Prostate gland (tissue), 2 donors: ENCODE data around the gene CYP27A1. TPM values are rescaled to one million over a fixed set of nuclear protein-coding genes. Genes with fewer than 3 reads are reported as not detected.

Experiments
- DNase-seq: peaks from one replicate; pipeline ENCODE4 v3.0.0-alpha.2; 2019; ENCODE audit warnings: low spot score
- H3K27ac ChIP-seq, 2 donors: fragments of 200-600 bp; sonication (generic); 2 replicates each; pipeline ENCODE4 v1.5.1; 2017 to 2019
- H3K27me3 ChIP-seq: fragments of 200-600 bp; sonication (generic); replicated peaks from 2 replicates; pipeline ENCODE4 v1.5.1; 2019; ENCODE audit not compliant: insufficient read depth
- H3K36me3 ChIP-seq, 2 donors: fragments of 200-600 bp; sonication (generic); 1 replicate in 1 of 2; 2 replicates in 1 of 2; pipeline versions ENCODE4 v1.5.1 to v1.8.1; 2017 to 2019
- H3K4me1 ChIP-seq: fragments of 200-600 bp; sonication (generic); replicated peaks from 2 replicates; pipeline ENCODE4 v1.5.1; 2019
- H3K4me3 ChIP-seq, 2 donors: fragments of 200-600 bp; sonication (generic); 2 replicates each; pipeline ENCODE4 v1.5.1; 2017 to 2019
- H3K9me3 ChIP-seq: fragments of 200-600 bp; sonication (generic); 2 replicates; pipeline ENCODE4 v1.5.1; 2017
- POLR2A ChIP-seq: fragments of 450-650 bp; IDR thresholded peaks from one replicate; pipeline ENCODE4 v1.6.1; 2016; ENCODE audit warnings: antibody characterized with exemption, mild to moderate bottlenecking
- POLR2AphosphoS5 ChIP-seq: sonication (generic); formaldehyde crosslinking; IDR thresholded peaks from one replicate; pipeline ENCODE4 v1.6.1; 2017; ENCODE audit warnings: antibody characterized with exemption
- WGBS: methylation state at CpG from one replicate; pipeline ENCODE4 v1.1.5; 2018; 5-methylcytosine and 5-hydroxymethylcytosine counted together
- intact Hi-C: fragments of 100-400 bp; cut with DNase I; formaldehyde crosslinking; loops from one replicate; pipeline ENCODE4 v1.14.2; 2022
- total RNA-seq, 2 donors: library from RNA; depleted of rRNA; stranded (reverse); fragments of >200 nt; gene quantifications; one replicate each; pipeline ENCODE4 v1.1.0, GENCODE V29; 2016
- TF ChIP-seq, protein P1 (sequence below), 4 experiments: fragments of 200-600 bp in 2 of 4; fragments of 450-650 bp in 2 of 4; sonication (generic) in 2 of 4; IDR thresholded peaks; 1 replicate in 3 of 4; 2 replicates in 1 of 4; pipeline ENCODE4 v1.5.1; 2016 to 2019; ENCODE audit warnings: antibody characterized with exemption in 4 of 4, mild to moderate bottlenecking in 2 of 4, moderate library complexity in 2 of 4

The CYP27A1 gene
- total RNA-seq, 2 donors from 2014 or later = 97.7 to 98.3 TPM

DNA sequence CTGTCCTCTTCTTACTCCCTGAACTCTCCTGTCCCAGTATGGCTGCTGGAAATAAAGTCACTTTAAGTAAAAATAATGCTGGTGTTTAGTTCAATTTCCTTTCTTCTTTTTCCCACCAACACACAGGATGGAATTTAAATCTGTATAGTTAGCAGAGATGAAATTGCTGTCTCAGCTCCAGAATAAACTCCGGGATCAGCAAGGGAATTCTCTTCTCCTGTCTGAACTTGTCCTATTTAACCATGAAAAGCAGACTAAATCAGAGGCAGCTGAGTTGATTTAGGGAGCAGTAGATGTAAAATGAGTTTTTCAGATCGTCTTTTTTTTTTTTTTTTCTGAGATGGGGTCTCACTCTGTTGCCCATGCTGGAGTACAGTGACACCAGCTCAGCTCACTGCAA is 45.4 kb upstream of the CYP27A1 start:
- Histone ChIP-seq H3K9me3 (no peaks in the 10 kb centered on the region), H3K36me3 (no peaks in the 10 kb centered on the region), H3K4me3 (no peak overlapping the region), H3K4me1 (peaks cover 6% of the 10 kb centered on the region), H3K27me3 (no peaks in the 10 kb centered on the region), H3K27ac (peak overlapping the region in 1 of 2 donors; percentile 53)
- TF ChIP-seq POLR2A = no peak
- peak; percentile 7 for TF ChIP-seq POLR2AphosphoS5
- intact Hi-C loops = no loop called here
- DNase-seq = no peak
- WGBS = 46% methylated on average over 2 of the region's 2 CpGs

DNA sequence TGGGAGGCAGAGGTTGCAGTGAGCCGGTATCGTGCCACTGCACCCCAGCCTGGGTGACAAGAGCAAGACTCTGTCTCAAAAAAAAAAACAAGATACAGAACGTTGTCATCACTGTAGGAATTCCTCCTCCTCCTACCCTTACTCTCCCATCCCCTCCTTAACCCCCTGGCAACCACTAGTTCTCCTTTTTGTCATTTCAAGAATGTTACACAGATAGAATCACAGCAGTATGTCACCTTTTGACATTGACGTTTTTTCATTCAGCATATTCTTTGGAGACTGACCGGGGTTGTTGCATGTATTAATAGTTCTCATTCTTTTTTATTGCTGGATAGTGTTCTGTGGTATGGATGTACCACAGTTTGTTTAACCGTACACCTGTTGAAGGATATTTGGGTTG is 38.9 kb upstream of the CYP27A1 start:
- TF ChIP-seq POLR2A (no peak), POLR2AphosphoS5 (no peak)
- TF ChIP-seq, protein P1, sequence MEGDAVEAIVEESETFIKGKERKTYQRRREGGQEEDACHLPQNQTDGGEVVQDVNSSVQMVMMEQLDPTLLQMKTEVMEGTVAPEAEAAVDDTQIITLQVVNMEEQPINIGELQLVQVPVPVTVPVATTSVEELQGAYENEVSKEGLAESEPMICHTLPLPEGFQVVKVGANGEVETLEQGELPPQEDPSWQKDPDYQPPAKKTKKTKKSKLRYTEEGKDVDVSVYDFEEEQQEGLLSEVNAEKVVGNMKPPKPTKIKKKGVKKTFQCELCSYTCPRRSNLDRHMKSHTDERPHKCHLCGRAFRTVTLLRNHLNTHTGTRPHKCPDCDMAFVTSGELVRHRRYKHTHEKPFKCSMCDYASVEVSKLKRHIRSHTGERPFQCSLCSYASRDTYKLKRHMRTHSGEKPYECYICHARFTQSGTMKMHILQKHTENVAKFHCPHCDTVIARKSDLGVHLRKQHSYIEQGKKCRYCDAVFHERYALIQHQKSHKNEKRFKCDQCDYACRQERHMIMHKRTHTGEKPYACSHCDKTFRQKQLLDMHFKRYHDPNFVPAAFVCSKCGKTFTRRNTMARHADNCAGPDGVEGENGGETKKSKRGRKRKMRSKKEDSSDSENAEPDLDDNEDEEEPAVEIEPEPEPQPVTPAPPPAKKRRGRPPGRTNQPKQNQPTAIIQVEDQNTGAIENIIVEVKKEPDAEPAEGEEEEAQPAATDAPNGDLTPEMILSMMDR (IDR thresholded peaks at IDR 0.05) = no peak

DNA sequence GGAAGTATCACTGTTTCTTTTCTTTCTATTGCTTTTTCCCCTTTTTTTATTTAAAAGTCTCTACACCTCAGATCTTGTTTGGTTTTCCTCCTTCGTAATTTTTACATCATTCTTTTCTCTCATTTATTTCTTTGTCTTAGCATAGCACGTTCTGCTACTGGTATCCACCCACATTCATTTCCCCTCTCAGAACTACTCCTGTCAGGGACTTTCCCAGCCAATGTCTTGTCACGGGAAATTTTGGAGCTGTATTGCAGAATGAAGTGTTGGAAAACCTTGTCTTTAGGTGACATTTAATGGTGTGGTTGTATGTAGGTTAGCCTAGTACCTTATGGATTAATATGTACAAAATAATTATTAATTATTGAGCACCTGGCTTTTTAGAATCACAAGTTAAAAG is 37.3 kb upstream of the CYP27A1 start:
- no peaks in the 10 kb centered on the region for H3K9me3 ChIP-seq
- H3K36me3 ChIP-seq = peaks cover 4 to 6% of the 10 kb centered on the region in 2 donors
- H3K4me1 ChIP-seq = no peaks in the 10 kb centered on the region
- no peak for DNase-seq
- H3K27ac ChIP-seq = no peak overlapping the region
- WGBS = 56% methylated on average over 3 of the region's 3 CpGs
- no peaks in the 10 kb centered on the region for H3K27me3 ChIP-seq
- H3K4me3 ChIP-seq = no peak overlapping the region
- TF ChIP-seq, protein P1 (IDR thresholded peaks at IDR 0.05) = no peak
- TF ChIP-seq POLR2AphosphoS5 (no peak), POLR2A (no peak)
- intact Hi-C loops = no loop called here

More for the DNA sequence above, 38.9 kb upstream of the CYP27A1 start:
- Histone ChIP-seq H3K4me1 (no peaks in the 10 kb centered on the region), H3K4me3 (no peak overlapping the region), H3K9me3 (no peaks in the 10 kb centered on the region), H3K27me3 (no peaks in the 10 kb centered on the region), H3K27ac (no peak overlapping the region), H3K36me3 (no peaks in the 10 kb centered on the region)
- intact Hi-C loops = no loop called here
- WGBS = 83% methylated on average over 6 of the region's 6 CpGs
- no peak for DNase-seq

DNA sequence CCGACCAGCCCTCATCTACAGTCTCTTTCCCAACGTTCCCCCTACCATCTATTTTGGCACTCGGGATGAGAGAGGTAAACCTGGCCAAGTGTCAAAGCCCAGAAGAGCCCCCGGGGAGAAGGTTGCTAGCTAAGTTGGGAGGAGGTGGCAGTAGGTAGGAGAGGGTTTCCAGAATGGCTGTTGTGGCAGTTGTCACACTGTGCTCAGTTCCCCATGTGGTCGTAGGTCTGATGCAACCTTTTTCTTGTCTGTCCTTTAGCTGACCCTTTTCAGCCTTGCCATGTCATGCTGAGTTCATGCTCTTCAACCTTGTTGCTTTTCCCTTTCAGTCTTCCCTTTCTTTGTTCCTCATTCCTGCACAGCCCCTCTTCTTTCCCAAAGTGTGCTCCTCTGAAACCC is 36.8 kb upstream of the CYP27A1 start:
- intact Hi-C loops = no loop called here
- Histone ChIP-seq H3K9me3 (no peaks in the 10 kb centered on the region), H3K27me3 (no peaks in the 10 kb centered on the region), H3K27ac (peak overlapping the region; percentile 52 to 60), H3K36me3 (peaks cover 4 to 6% of the 10 kb centered on the region in 2 donors), H3K4me3 (no peak overlapping the region), H3K4me1 (no peaks in the 10 kb centered on the region)
- no peak for DNase-seq
- no peak for TF ChIP-seq POLR2AphosphoS5
- TF ChIP-seq, protein P1 (IDR thresholded peaks at IDR 0.05) = no peak
- no peak for TF ChIP-seq POLR2A
- 34% methylated on average over 5 of the region's 5 CpGs for WGBS

DNA sequence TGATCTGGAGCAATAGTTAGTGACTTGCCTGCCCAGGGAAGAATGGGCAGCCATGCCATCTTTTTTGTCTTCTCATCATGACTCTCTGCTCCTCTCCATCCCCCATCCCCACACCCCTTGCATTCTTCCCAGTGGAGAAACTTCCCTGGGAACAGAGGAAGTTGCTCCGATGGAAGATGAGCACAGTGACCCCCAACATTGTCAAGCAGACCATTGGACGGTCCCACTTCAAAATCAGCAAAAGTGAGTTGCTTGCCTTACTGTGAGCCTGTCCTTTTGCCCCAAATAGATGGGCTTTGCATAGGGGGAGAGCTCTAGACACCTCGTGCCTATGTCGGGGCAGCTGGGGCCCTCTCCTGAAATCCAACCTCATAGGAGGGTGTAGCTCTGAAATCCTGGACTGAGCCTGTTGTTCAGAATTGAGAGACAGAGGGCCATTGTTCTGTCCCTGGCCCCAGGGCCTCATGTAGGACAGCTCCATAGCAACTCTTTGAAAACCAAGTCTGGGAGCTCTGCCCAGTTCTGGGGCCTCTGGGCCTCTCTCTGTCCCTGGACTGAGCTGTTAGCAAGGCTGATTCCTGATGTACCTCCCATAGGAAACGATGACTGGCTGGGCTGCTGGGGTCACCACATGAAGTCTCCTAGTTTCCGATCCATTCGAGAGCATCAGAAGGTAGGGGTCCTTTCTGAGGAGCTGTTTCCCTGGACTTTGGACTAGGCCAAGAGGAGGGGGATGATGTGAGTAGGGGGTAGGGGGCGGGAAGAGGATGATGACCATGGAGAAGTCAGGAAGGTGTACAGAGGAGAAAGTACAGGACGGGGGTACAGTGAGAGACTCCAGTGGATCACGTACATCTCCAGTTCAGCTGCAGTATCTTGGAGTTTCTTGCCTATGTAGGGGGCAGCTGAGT is 36.1 kb upstream of the CYP27A1 start:
- peak overlapping the region; percentile 52 to 60 for H3K27ac ChIP-seq
- no peaks in the 10 kb centered on the region for H3K4me1 ChIP-seq
- 57% methylated on average over 10 of the region's 10 CpGs for WGBS
- H3K4me3 ChIP-seq = no peak overlapping the region
- H3K27me3 ChIP-seq = no peaks in the 10 kb centered on the region
- intact Hi-C loops = no loop called here
- DNase-seq = peak; percentile 87
- TF ChIP-seq POLR2A (no peak), POLR2AphosphoS5 (peak; percentile 38)
- TF ChIP-seq, protein P1 (IDR thresholded peaks at IDR 0.05) = no peak
- H3K36me3 ChIP-seq = peaks cover 4 to 6% of the 10 kb centered on the region in 2 donors
- no peaks in the 10 kb centered on the region for H3K9me3 ChIP-seq
